Measurements from ENCODE around the gene MAL.

The MAL gene

DNA sequence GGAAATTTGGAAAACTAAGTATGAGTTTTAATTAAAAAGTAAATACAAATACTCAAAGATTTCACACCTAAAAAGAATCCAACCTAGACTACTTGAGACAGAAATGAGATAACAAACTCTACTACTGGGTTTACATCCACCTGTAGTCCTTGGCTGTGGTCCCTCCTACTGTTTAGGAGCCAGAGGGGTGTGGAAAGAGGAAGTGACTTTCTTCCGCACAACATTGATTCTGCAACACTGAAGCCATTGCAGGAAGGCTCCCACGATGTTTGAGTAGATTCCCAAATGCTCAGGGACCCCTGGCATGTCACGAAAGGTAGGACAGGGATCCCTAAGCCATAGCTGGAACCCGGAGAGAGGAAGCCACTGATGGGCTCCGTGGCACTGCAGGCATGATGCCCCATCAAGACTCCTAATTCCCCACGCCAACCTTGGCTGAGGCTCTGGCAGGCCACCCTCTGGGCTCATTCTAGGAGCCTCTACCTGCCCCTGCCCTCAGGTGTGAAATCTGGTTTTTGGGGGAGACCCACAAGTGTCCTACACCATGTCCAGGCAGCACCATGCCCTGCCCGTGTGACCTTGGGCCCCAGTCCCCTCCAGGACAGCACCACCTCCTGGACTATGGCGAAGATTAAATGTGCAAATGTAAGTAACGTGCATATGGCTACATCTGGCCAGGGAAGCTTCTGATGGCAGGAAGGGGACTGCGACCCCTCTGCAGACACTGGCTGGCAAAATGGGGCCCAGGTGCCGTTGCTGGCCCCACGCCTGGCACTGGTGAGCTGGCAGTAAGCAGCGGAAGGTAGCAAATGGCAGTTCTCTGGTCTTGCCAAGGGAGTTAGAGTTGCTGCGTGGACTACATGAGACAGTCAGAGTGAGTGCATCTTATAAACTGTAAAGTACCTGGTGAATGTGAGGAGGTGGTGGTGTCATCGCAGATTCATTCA lies 38.2 kb upstream of the MAL start:
- peaks cover 4% of the 10 kb centered on the region for H3K4me1 ChIP-seq (ENCODE audit: control insufficient read depth, insufficient read depth, low read length, unreplicated experiment)
- H3K79me2 ChIP-seq (ENCODE audit: control insufficient read depth, insufficient read depth, low read length, unreplicated experiment) = no peaks in the 10 kb centered on the region
- no peak overlapping the region for H3K27ac ChIP-seq (ENCODE audit: low read depth, low read length)
- H2AFZ ChIP-seq (ENCODE audit: low read length, unreplicated experiment) = no peak overlapping the region
- H3K27me3 ChIP-seq (ENCODE audit: insufficient read depth, low read length) = peaks cover 73% of the 10 kb centered on the region
- H3K4me3 ChIP-seq (ENCODE audit: low read depth, low read length) = no peak overlapping the region
- H3K36me3 ChIP-seq (ENCODE audit: insufficient read depth, low read length) = no peaks in the 10 kb centered on the region

DNA sequence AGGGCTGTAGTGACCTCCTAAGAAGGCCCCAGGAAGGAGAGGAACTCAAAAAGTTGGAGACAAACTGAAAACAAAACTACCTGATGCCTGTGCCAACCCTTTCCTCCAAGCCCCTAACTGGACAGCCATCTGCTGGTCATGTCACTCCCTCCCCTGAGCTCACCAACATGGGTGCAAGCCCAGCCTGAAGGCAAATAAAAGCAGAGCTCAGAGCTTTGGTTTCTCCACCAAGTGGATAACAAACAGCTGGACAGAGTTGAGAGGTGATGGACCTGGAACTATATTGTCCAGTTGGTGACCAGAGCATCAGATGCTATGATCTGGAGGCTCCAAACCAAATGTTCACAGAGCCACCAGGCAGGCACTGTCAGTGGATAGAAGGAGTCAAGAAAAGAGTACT lies 34.6 kb upstream of the MAL start:
- H3K4me1 ChIP-seq (ENCODE audit: control insufficient read depth, insufficient read depth, low read length, unreplicated experiment) = no peaks in the 10 kb centered on the region
- H2AFZ ChIP-seq (ENCODE audit: low read length, unreplicated experiment) = no peak overlapping the region
- peaks cover 89% of the 10 kb centered on the region for H3K27me3 ChIP-seq (ENCODE audit: insufficient read depth, low read length)
- no peak overlapping the region for H3K4me3 ChIP-seq (ENCODE audit: low read depth, low read length)
- H3K36me3 ChIP-seq (ENCODE audit: insufficient read depth, low read length) = no peaks in the 10 kb centered on the region
- H3K27ac ChIP-seq (ENCODE audit: low read depth, low read length) = no peak overlapping the region
- no peaks in the 10 kb centered on the region for H3K79me2 ChIP-seq (ENCODE audit: control insufficient read depth, insufficient read depth, low read length, unreplicated experiment)

DNA sequence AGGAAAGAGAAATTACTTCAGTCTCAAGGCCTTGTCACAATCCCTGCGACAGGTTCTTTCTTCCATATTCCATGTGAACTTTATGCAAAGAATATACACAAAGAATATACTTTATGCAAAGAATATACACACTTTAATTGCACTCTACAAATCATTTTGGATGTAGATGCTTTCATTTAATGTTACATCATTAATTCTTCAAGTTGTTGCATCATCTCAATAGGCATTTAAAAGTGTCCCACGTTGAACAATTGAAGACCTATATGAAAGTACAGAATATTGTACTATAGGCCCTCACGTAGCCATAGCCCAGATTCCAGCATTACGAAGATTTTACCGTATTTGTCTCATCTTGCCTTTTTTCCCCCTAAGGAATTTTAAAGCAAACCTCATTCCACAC lies 33.1 kb upstream of the MAL start:
- H2AFZ ChIP-seq (ENCODE audit: low read length, unreplicated experiment) = no peak overlapping the region
- no peak overlapping the region for H3K27ac ChIP-seq (ENCODE audit: low read depth, low read length)
- no peaks in the 10 kb centered on the region for H3K36me3 ChIP-seq (ENCODE audit: insufficient read depth, low read length)
- H3K4me3 ChIP-seq (ENCODE audit: low read depth, low read length) = no peak overlapping the region
- H3K79me2 ChIP-seq (ENCODE audit: control insufficient read depth, insufficient read depth, low read length, unreplicated experiment) = no peaks in the 10 kb centered on the region
- peaks cover 97% of the 10 kb centered on the region for H3K27me3 ChIP-seq (ENCODE audit: insufficient read depth, low read length)
- H3K4me1 ChIP-seq (ENCODE audit: control insufficient read depth, insufficient read depth, low read length, unreplicated experiment) = no peaks in the 10 kb centered on the region

DNA sequence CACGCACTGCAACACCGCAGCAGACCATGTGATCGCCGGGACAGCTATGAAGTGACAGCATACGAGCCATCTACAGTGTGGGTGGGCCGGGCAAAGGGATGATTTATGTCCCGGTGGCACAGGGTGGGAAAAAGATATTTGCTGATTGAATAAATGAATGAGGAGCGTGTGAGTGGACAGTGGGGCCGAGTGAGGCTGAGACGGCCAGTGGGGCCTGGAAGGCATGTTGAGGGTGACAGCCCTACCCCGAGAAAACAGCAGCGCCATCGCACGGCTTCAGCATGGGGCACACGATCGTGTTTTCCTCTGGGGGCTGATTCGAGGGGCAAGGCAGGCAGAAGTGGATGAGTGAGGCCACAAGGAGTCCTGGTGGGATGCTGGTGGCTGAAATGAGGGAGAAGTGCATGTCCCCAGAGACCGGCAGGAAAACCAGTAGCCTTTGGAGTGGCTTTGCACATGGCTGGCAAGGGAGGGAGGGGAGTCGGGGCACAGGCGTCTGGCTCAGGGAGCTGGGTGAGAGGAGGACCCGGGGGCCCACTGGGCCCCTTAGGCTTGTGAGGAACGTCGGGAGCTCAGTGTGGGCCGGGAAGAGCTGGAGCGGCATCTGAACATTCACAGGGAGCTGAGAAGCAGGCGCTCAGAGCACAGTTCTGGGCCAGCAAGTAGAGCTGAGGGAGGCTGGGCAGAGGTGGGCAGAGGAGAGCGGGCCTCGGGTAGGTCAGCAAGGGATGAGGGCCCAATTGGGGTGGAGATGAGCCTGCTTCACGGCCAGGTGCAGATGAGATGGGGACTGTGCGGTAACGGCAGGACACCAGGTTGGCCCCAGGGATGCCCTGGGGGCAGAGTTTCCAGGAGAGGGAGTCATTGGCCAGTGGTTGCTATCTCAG lies 32.1 kb upstream of the MAL start:
- Histone ChIP-seq H3K4me1 (ENCODE audit: control insufficient read depth, insufficient read depth, low read length, unreplicated experiment) (no peaks in the 10 kb centered on the region), H3K27ac (ENCODE audit: low read depth, low read length) (no peak overlapping the region), H2AFZ (ENCODE audit: low read length, unreplicated experiment) (no peak overlapping the region), H3K27me3 (ENCODE audit: insufficient read depth, low read length) (peaks cover 97% of the 10 kb centered on the region), H3K36me3 (ENCODE audit: insufficient read depth, low read length) (no peaks in the 10 kb centered on the region), H3K79me2 (ENCODE audit: control insufficient read depth, insufficient read depth, low read length, unreplicated experiment) (no peaks in the 10 kb centered on the region), H3K4me3 (ENCODE audit: low read depth, low read length) (no peak overlapping the region)

DNA sequence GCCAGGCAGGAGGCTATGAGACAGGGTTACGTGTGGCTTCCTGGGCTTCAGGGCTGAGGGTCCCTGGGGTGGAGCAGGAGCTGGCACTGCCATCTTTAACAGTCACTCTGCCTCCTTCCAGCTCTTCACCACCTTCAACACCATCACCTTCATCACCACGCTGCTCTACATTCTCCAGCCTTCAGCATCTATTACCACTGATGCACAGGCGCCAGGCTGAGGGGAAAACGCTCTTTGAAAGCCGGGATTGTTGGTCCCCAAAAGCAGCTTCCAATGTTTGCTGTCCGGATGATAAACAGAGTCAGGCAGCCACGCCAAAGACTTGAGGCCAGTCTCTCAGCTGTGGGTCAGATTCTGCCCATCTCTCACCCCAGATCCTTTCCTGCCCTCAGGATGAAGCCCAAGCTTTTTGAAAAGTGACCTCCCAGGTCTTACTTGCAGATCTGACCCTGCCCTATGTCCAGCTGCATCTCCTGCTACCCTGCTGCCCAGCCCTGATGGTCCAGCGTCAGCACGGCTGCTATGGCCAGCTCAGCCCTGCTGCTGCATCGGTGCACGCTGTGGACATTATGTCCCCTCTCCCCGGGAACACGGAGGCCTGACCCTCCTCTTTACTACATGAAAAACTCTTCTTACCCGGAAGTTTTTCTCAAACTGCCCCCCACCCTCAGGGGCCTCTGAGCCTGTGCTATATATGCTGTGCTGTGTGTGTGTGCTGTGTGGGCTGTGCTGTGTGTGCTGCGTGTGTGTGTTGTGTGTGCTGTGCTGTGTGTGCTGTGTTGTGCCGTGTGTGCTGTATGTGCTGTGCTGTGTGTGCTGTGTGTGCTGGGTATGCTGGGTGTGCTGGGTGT lies 31.2 kb upstream of the MAL start:
- no peaks in the 10 kb centered on the region for H3K79me2 ChIP-seq (ENCODE audit: control insufficient read depth, insufficient read depth, low read length, unreplicated experiment)
- H3K4me1 ChIP-seq (ENCODE audit: control insufficient read depth, insufficient read depth, low read length, unreplicated experiment) = no peaks in the 10 kb centered on the region
- H3K36me3 ChIP-seq (ENCODE audit: insufficient read depth, low read length) = no peaks in the 10 kb centered on the region
- no peak overlapping the region for H3K27ac ChIP-seq (ENCODE audit: low read depth, low read length)
- peaks cover 97% of the 10 kb centered on the region for H3K27me3 ChIP-seq (ENCODE audit: insufficient read depth, low read length)
- no peak overlapping the region for H3K4me3 ChIP-seq (ENCODE audit: low read depth, low read length)
- no peak overlapping the region for H2AFZ ChIP-seq (ENCODE audit: low read length, unreplicated experiment)

DNA sequence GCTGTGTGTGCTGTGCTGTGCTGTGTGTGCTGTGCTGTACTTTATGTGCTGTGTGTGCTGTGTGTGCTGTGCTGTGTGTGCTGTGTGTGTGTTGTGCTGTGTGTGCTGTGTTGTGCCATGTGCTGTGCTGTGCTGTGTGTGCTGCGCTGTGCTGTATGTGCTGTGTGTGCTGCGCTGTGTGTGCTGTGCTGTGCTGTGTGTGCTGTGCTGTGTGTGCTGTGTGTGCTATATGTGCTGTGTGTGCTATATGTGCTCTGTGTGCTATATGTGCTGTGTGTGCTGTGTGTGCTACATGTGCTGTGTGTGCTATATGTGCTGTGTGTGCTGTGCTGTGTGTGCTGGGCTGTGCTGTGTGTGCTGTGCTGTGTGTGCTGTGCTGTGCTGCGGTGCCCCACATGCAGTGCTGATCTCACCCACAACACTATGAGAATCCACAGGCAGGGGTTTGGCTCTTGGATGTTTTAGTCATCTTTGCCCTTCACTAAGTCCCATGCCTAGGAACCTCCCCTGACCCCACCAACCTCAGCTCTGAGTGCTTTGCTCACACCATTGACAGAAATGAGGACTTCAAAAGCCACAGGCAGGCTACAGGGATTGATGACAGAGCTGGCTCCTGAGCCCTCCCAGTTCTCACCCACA lies 30.5 kb upstream of the MAL start:
- Histone ChIP-seq H3K4me3 (ENCODE audit: low read depth, low read length) (no peak overlapping the region), H3K4me1 (ENCODE audit: control insufficient read depth, insufficient read depth, low read length, unreplicated experiment) (no peaks in the 10 kb centered on the region), H3K36me3 (ENCODE audit: insufficient read depth, low read length) (no peaks in the 10 kb centered on the region), H3K79me2 (ENCODE audit: control insufficient read depth, insufficient read depth, low read length, unreplicated experiment) (no peaks in the 10 kb centered on the region), H3K27me3 (ENCODE audit: insufficient read depth, low read length) (peaks cover 97% of the 10 kb centered on the region), H2AFZ (ENCODE audit: low read length, unreplicated experiment) (no peak overlapping the region), H3K27ac (ENCODE audit: low read depth, low read length) (no peak overlapping the region)

DNA sequence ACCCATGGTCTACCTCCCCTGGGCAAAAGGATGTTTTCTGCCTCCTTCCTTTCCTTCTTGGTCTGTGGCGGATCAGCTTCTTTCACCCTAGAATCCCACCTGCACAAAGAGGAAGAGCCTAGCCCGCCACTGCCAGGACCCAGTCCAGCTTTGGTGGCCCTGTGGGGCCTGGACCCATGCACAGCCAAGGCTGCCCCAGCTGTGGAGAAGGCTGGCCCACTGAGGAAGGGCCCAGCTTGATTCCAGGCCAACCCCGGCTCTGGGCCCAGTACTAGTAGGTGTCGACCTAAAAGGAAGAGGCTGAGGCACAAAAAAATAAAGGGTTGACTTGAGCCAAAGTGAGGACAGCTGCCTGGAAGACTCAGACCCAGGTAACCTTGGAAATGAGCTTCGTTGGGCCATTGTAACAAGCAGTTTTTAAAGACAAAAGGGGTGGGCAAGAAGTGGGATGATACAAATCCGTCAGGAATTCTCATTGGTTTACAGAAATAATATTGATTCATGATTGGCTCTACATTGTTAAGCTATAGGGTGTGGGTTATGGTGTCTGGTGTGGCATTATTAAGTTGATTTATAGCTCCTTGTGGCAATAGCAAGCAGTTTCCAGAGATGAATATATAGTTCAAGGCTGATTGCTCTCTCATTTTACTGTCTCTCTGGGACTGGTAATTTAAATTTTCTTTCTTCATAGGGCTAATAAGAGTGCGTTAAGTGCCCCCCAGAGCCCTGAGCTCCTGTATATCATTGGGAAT lies 29.8 kb upstream of the MAL start:
- Histone ChIP-seq H2AFZ (ENCODE audit: low read length, unreplicated experiment) (no peak overlapping the region), H3K4me3 (ENCODE audit: low read depth, low read length) (no peak overlapping the region), H3K79me2 (ENCODE audit: control insufficient read depth, insufficient read depth, low read length, unreplicated experiment) (no peaks in the 10 kb centered on the region), H3K36me3 (ENCODE audit: insufficient read depth, low read length) (no peaks in the 10 kb centered on the region), H3K27me3 (ENCODE audit: insufficient read depth, low read length) (peaks cover 96% of the 10 kb centered on the region), H3K4me1 (ENCODE audit: control insufficient read depth, insufficient read depth, low read length, unreplicated experiment) (no peaks in the 10 kb centered on the region), H3K27ac (ENCODE audit: low read depth, low read length) (no peak overlapping the region)

DNA sequence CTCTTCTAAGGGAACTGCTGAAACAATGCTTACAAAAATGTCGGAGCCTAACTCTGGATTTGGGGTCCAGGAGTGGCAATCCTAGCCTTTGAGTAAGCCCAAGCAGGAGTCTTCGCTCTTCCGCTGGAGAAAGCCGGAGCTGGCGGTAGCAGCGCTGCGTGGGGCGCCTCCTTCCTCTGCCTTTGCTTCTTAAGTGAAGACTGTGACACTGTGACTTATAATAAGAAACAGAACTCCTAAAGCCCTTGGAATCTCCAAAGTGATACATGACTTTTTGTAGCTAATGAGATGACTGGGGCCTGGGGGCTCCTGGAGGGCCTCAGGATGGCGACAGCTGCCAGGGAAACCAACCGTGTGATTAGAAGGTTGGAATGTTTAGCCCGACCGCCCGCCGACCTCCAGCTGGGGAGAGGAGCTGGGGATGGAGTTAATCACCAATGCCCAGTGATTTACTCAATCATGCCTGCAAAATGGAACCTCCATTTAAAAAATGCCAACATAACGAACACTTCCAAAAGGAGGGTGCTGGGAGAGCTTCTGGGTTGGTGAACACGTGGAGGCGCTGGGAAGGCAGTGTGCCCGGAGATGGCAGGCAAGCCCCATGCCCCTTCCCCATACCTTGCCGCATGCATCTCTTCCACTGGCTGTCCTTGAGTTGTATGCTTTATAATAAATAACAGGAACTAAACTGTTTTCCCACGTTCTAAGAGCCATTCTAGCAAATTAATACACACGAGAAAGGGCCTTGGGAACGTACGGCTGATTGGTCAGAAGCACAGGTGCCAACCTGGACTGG lies 29.0 kb upstream of the MAL start:
- no peak overlapping the region for H3K4me3 ChIP-seq (ENCODE audit: low read depth, low read length)
- H3K27me3 ChIP-seq (ENCODE audit: insufficient read depth, low read length) = peaks cover 91% of the 10 kb centered on the region
- no peaks in the 10 kb centered on the region for H3K79me2 ChIP-seq (ENCODE audit: control insufficient read depth, insufficient read depth, low read length, unreplicated experiment)
- H3K4me1 ChIP-seq (ENCODE audit: control insufficient read depth, insufficient read depth, low read length, unreplicated experiment) = no peaks in the 10 kb centered on the region
- H3K36me3 ChIP-seq (ENCODE audit: insufficient read depth, low read length) = no peaks in the 10 kb centered on the region
- H2AFZ ChIP-seq (ENCODE audit: low read length, unreplicated experiment) = no peak overlapping the region
- H3K27ac ChIP-seq (ENCODE audit: low read depth, low read length) = no peak overlapping the region

All from ACC112 (cell line).